K562 (cell line): ENCODE data around the gene INPP4B. TPM values are rescaled to one million over a fixed set of nuclear protein-coding genes. Genes with fewer than 3 reads are reported as not detected.

Experiments
- ATAC-seq: fragments of 200-7000 bp; cut with Tn5 transposase; 3 replicates; pipeline ENCODE4 v1.9.1; 2020; ENCODE audit warnings: moderate library complexity
- BruUV-seq: library from RNA; stranded (reverse); fragments of 400-500 nt; replicated peaks from 2 replicates; lab custom pipeline; 2021; lab: Mats Ljungman, UMichigan
- CTCF ChIA-PET: fragments of 300-600 bp; formaldehyde crosslinking; extraction: SDS; loops from one replicate; lab custom pipeline; 2021; ENCODE audit warnings: low intra/inter-chr PET ratio; lab: Yijun Ruan, JAX
- POLR2A ChIA-PET: fragments of 300-600, 350-650 bp; sonication (Branson Sonifier 250); formaldehyde crosslinking; extraction: SDS; loops from one replicate; lab custom pipeline; 2021; ENCODE audit warnings: antibody characterized with exemption, inconsistent platforms; lab: Yijun Ruan, JAX
- DNase-seq, 4 experiments: peaks; one replicate each; pipeline versions ENCODE4 v3.0.0 to v3.0.0-alpha.2; 2011 to 2018; ENCODE audit warnings: low spot score in 3 of 4, mixed read lengths in 3 of 4; ENCODE audit errors: extremely low read depth in 1 of 4
- FAIRE-seq: peaks from 2 replicates; lab custom pipeline; 2011; peaks lifted over from hg19 to GRCh38; lab: Jason Lieb, UNC
- H2AFZ ChIP-seq: 2 replicates; pipeline ENCODE4 v1.6.0; 2011; ENCODE audit warnings: low read depth, low read length, control low read depth, inconsistent platforms
- H3K27ac ChIP-seq: fragments of 200-600 bp; 3 replicates; pipeline ENCODE4 v1.8.0; 2011; ENCODE audit warnings: low read depth, mild to moderate bottlenecking, control low read depth, inconsistent platforms, low read length, moderate library complexity, mixed read lengths; ENCODE audit errors: extremely low read depth
- H3K27me3 ChIP-seq, 2 experiments: fragments of 300-600 bp in 1 of 2; 2 replicates in 1 of 2; 3 replicates in 1 of 2; pipeline versions ENCODE4 v1.6.0 to v1.8.0; 2011; ENCODE audit warnings: inconsistent platforms in 2 of 2, low read length in 2 of 2, mild to moderate bottlenecking in 1 of 2, mixed read lengths in 1 of 2, moderate library complexity in 1 of 2; ENCODE audit not compliant: control insufficient read depth in 2 of 2, insufficient read depth in 2 of 2
- H3K36me3 ChIP-seq: fragments of 300-600 bp; 3 replicates; pipeline ENCODE4 v1.8.0; 2011; ENCODE audit warnings: mild to moderate bottlenecking, low read length, inconsistent platforms; ENCODE audit not compliant: control insufficient read depth, insufficient read depth
- H3K4me1 ChIP-seq, 2 experiments: fragments of 200-600 bp in 1 of 2; replicated peaks in 1 of 2; 2 replicates in 1 of 2; 3 replicates in 1 of 2; pipeline versions ENCODE4 v1.5.1 to v1.8.0; 2011; ENCODE audit warnings: inconsistent platforms in 2 of 2, low read length in 2 of 2, mild to moderate bottlenecking in 1 of 2, mixed read lengths in 1 of 2, moderate library complexity in 1 of 2; ENCODE audit not compliant: control insufficient read depth in 2 of 2, insufficient read depth in 2 of 2
- H3K4me2 ChIP-seq: 2 replicates; pipeline ENCODE4 v1.6.1; 2011; ENCODE audit warnings: low read length, control low read depth, inconsistent platforms, mixed read lengths; ENCODE audit not compliant: insufficient read depth
- H3K4me3 ChIP-seq: fragments of 200-600 bp; sonication (generic), shearing (Covaris generic); 2 replicates; pipeline ENCODE4 v1.5.1; 2016; ENCODE audit warnings: control low read depth, inconsistent platforms
- H3K79me2 ChIP-seq: fragments of 200-600 bp; 3 replicates; pipeline ENCODE4 v1.8.0; 2011; ENCODE audit warnings: low read length, inconsistent platforms; ENCODE audit not compliant: control insufficient read depth, insufficient read depth
- H3K9ac ChIP-seq, 2 experiments: 2 replicates each; pipeline versions ENCODE4 v1.6.0 to v1.6.1; 2011; ENCODE audit warnings: low read depth in 2 of 2, low read length in 2 of 2, control low read depth in 1 of 2, inconsistent platforms in 1 of 2, mild to moderate bottlenecking in 1 of 2, mixed read lengths in 1 of 2; ENCODE audit not compliant: insufficient read depth in 1 of 2
- H3K9me1 ChIP-seq: one replicate; pipeline ENCODE4 v1.6.0; 2011; ENCODE audit warnings: inconsistent platforms, mild to moderate bottlenecking, low read length, moderate library complexity; ENCODE audit not compliant: control insufficient read depth, insufficient read depth
- H3K9me3 ChIP-seq: replicated peaks from 2 replicates; pipeline ENCODE4 v1.5.1; 2011; ENCODE audit warnings: low read depth, low read length, inconsistent platforms; ENCODE audit not compliant: control insufficient read depth, insufficient read depth
- H4K20me1 ChIP-seq: replicated peaks from 2 replicates; pipeline ENCODE4 v1.6.1; 2011; ENCODE audit warnings: low read length, inconsistent platforms, mixed read lengths; ENCODE audit not compliant: control insufficient read depth, insufficient read depth
- ATF7 ChIP-seq: fragments of 450-650 bp; IDR thresholded peaks from 2 replicates; pipeline ENCODE4 v1.7.1; 2014; ENCODE audit warnings: mild to moderate bottlenecking, moderate library complexity
- CBX8 ChIP-seq: fragments of 200-600 bp; sonication (generic); IDR thresholded peaks from 2 replicates; pipeline ENCODE4 v1.6.1; 2012; ENCODE audit warnings: borderline replicate concordance, mixed run types, low read depth, mild to moderate bottlenecking, moderate library complexity, mixed read lengths, low read length, control low read depth, inconsistent platforms; ENCODE audit not compliant: poor library complexity, severe bottlenecking; ENCODE audit errors: extremely low read depth
- EGR1 ChIP-seq: fragments of 450-650 bp; conservative IDR thresholded peaks from 2 replicates; pipeline ENCODE4 v1.6.1; 2017; ENCODE audit warnings: mild to moderate bottlenecking
- FOXM1 ChIP-seq, 2 experiments: fragments of 450-650 bp in 1 of 2; sonication (generic) in 1 of 2; formaldehyde crosslinking in 1 of 2; IDR thresholded peaks; 2 replicates each; pipeline versions ENCODE4 v1.6.1 to v1.9.0; 2017 to 2022; ENCODE audit warnings: low read depth in 2 of 2, mild to moderate bottlenecking in 2 of 2, missing genetic modification reagents in 1 of 2, moderate library complexity in 1 of 2
- POLR3G ChIP-seq: IDR thresholded peaks from 2 replicates; pipeline ENCODE4 v1.6.1; 2011; ENCODE audit not compliant: insufficient read length, insufficient replicate concordance; ENCODE audit errors: extremely low read depth
- TOE1 ChIP-seq, 2 experiments: fragments of 450-650 bp in 1 of 2; sonication (generic) in 1 of 2; formaldehyde crosslinking in 1 of 2; IDR thresholded peaks; 2 replicates each; pipeline versions ENCODE4 v1.7.1 to v1.8.0; 2016 to 2022; ENCODE audit warnings: borderline replicate concordance in 2 of 2, mild to moderate bottlenecking in 2 of 2, antibody characterized with exemption in 1 of 2, inconsistent platforms in 1 of 2, low read depth in 1 of 2, missing genetic modification reagents in 1 of 2, moderate library complexity in 1 of 2
- ZFP1 ChIP-seq: fragments of 450-650 bp; formaldehyde crosslinking; IDR thresholded peaks from 2 replicates; pipeline ENCODE4 v1.4.0; 2020; ENCODE audit warnings: mild to moderate bottlenecking, mixed read lengths
- ZNF764 ChIP-seq: fragments of 250-450 bp; sonication (Bioruptor Pico); IDR thresholded peaks from 2 replicates; pipeline ENCODE4 v1.4.0; 2020; ENCODE audit warnings: low read depth, mild to moderate bottlenecking, moderate library complexity
- WGBS: fragments of 100-300 bp; shearing (Covaris generic); methylation state at CpG from one replicate; pipeline ENCODE4 v1.1.6; 2016; ENCODE audit warnings: low coverage, mixed read lengths; ENCODE audit not compliant: insufficient coverage; ENCODE audit errors: missing lambda C conversion rate; 5-methylcytosine and 5-hydroxymethylcytosine counted together
- in situ Hi-C: fragments of 300-500 bp; cut with MboI; formaldehyde crosslinking; loops from 4 replicates; pipeline ENCODE4 v1.15.0; 2018; ENCODE audit warnings: inconsistent platforms, mixed read lengths
- intact Hi-C: fragments of 100-400 bp; cut with micrococcal nuclease; formaldehyde crosslinking; loops from 2 replicates; pipeline ENCODE4 v1.14.2; 2022
- polyA plus RNA-seq, 8 experiments: library from polyadenylated mRNA; depleted of rRNA in 4 of 8; stranded (reverse) in 5 of 8; unstranded in 3 of 8; fragments of >200 nt; fragmentation: Nextera tagmentation in 2 of 8; fragmentation: Illumina TruSeq in 1 of 8; extraction: Ambion mirVana in 2 of 8; extraction: Trizol in 1 of 8; gene quantifications; 2 replicates each; pipeline versions ENCODE4 v1.2.1 to v1.2.3, GENCODE V29; 2011 to 2014; ENCODE audit warnings: inconsistent platforms in 1 of 8, missing spikeins in 1 of 8
- total RNA-seq, 7 experiments: library from RNA; depleted of rRNA in 6 of 7; stranded (reverse); fragments of >200 nt in 6 of 7; fragmentation: Illumina TruSeq in 2 of 7; extraction: Trizol in 2 of 7; gene quantifications; 2 replicates each; pipeline versions ENCODE4 v1.2.1 to v1.2.3, GENCODE V29; 2011 to 2021; ENCODE audit warnings: low replicate concordance in 1 of 7
- TF ChIP-seq, protein P1 (sequence below): fragments of 250-450 bp; sonication (Bioruptor Pico); IDR thresholded peaks from 2 replicates; pipeline ENCODE4 v1.4.0; 2020; ENCODE audit warnings: mild to moderate bottlenecking, moderate library complexity
- TF ChIP-seq, protein P2 (sequence below): fragments of 450-650 bp; formaldehyde crosslinking; IDR thresholded peaks from 2 replicates; pipeline ENCODE4 v1.4.0; 2020; ENCODE audit warnings: mild to moderate bottlenecking
- TF ChIP-seq, protein P3 (sequence below): IDR thresholded peaks from 2 replicates; pipeline ENCODE4 v1.6.1; 2014; ENCODE audit warnings: antibody characterized with exemption
- TF ChIP-seq, protein P4 (sequence below): sonication (generic); formaldehyde crosslinking; IDR thresholded peaks from 2 replicates; pipeline ENCODE4 v1.8.1; 2023; ENCODE audit warnings: mild to moderate bottlenecking, missing genetic modification reagents

INPP4B gene
- total and polyA plus RNA-seq, 9 of the 15 experiments (the other 6 are each of a cell fraction or from before 2014, with no cell fraction given) = 0.04 to 0.11 TPM; not detected in 7

DNA sequence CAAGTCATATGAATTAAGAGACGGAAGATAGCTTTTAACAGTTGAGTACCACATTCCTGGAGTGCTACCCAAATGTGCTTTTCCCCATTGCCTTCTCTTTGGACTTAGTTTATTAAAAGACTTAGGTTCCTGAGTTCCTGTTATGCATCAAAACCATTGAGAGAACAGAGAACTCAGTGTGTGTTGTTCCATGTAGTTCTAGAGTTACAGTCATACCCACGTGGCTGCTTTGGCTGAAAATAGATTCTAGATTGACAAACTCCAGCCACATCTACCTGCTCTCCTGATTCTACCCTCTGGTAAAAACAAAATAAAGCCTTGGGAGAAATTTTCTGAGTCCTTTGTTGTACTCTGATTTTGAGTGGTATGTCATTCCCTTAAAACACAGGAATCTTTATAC, 824.3 kb downstream of the INPP4B start:
- H4K20me1 ChIP-seq = no peaks in the 10 kb centered on the region
- BruUV-seq = no TSS peak
- in situ Hi-C loops (no loop called here), intact Hi-C loops (no loop called here)
- ChIA-PET POLR2A (no interaction called here), CTCF (no interaction called here)
- H3K9me1 ChIP-seq = no peaks in the 10 kb centered on the region
- TF ChIP-seq, protein P1, sequence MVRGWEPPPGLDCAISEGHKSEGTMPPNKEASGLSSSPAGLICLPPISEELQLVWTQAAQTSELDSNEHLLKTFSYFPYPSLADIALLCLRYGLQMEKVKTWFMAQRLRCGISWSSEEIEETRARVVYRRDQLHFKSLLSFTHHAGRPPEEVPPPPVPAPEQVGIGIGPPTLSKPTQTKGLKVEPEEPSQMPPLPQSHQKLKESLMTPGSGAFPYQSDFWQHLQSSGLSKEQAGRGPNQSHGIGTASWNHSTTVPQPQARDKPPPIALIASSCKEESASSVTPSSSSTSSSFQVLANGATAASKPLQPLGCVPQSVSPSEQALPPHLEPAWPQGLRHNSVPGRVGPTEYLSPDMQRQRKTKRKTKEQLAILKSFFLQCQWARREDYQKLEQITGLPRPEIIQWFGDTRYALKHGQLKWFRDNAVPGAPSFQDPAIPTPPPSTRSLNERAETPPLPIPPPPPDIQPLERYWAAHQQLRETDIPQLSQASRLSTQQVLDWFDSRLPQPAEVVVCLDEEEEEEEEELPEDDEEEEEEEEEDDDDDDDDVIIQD = no peak
- TF ChIP-seq, protein P2, sequence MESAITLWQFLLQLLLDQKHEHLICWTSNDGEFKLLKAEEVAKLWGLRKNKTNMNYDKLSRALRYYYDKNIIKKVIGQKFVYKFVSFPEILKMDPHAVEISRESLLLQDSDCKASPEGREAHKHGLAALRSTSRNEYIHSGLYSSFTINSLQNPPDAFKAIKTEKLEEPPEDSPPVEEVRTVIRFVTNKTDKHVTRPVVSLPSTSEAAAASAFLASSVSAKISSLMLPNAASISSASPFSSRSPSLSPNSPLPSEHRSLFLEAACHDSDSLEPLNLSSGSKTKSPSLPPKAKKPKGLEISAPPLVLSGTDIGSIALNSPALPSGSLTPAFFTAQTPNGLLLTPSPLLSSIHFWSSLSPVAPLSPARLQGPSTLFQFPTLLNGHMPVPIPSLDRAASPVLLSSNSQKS (CRISPR knock-in tag) = no peak
- TF ChIP-seq ZNF764 (CRISPR knock-in tag) (no peak), EGR1 (no peak), CBX8 (no peak), POLR3G (no peak), ZFP1 (no peak), TOE1 (IDR thresholded peaks at IDR 0.05; ENCODE audit: borderline replicate concordance) (no peak), TOE1 (CRISPR knock-in tag; IDR thresholded peaks at IDR 0.05; ENCODE audit: borderline replicate concordance, low read depth) (no peak), ATF7 (no peak), FOXM1 (IDR thresholded peaks at IDR 0.05; ENCODE audit: low read depth) (no peak), FOXM1 (CRISPR knock-in tag; IDR thresholded peaks at IDR 0.05; ENCODE audit: low read depth) (no peak)
- TF ChIP-seq, protein P3, sequence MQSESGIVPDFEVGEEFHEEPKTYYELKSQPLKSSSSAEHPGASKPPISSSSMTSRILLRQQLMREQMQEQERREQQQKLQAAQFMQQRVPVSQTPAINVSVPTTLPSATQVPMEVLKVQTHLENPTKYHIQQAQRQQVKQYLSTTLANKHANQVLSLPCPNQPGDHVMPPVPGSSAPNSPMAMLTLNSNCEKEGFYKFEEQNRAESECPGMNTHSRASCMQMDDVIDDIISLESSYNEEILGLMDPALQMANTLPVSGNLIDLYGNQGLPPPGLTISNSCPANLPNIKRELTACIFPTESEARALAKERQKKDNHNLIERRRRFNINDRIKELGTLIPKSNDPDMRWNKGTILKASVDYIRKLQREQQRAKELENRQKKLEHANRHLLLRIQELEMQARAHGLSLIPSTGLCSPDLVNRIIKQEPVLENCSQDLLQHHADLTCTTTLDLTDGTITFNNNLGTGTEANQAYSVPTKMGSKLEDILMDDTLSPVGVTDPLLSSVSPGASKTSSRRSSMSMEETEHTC = no peak
- TF ChIP-seq, protein P4, sequence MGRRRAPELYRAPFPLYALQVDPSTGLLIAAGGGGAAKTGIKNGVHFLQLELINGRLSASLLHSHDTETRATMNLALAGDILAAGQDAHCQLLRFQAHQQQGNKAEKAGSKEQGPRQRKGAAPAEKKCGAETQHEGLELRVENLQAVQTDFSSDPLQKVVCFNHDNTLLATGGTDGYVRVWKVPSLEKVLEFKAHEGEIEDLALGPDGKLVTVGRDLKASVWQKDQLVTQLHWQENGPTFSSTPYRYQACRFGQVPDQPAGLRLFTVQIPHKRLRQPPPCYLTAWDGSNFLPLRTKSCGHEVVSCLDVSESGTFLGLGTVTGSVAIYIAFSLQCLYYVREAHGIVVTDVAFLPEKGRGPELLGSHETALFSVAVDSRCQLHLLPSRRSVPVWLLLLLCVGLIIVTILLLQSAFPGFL = no peak
- no peak overlapping the region for H3K4me2 ChIP-seq
- no peaks in the 10 kb centered on the region for H3K9me3 ChIP-seq
- FAIRE-seq (no peak), ATAC-seq (no peak), DNase-seq (no peak)
- no peaks in the 10 kb centered on the region for H3K36me3 ChIP-seq
- no peak overlapping the region for H3K27ac ChIP-seq
- H3K79me2 ChIP-seq = no peaks in the 10 kb centered on the region
- no peak overlapping the region for H3K9ac ChIP-seq
- no peaks in the 10 kb centered on the region for H3K4me1 ChIP-seq
- H3K27me3 ChIP-seq = no peaks in the 10 kb centered on the region
- no peak overlapping the region for H3K4me3 ChIP-seq
- no peak overlapping the region for H2AFZ ChIP-seq
- 0% methylated on average over 2 of the region's 2 CpGs for WGBS
